GM12878 (cell line): ENCODE measurements around the gene TGFB1I1. TPM values are rescaled to one million over a fixed set of nuclear protein-coding genes. Genes with fewer than 3 reads are reported as not detected.

Experiments used
- ATAC-seq: fragments of 200-7000 bp; cut with Tn5 transposase; 3 replicates; pipeline ENCODE4 v1.9.1; 2020; ENCODE audit warnings: mild to moderate bottlenecking, moderate library complexity
- BruUV-seq: library from RNA; stranded (reverse); fragments of 400-500 nt; replicated peaks from 2 replicates; lab custom pipeline; 2021; lab: Mats Ljungman, UMichigan
- CTCF ChIA-PET: fragments of 300-600 bp; sonication (Branson Sonifier 250); formaldehyde crosslinking; extraction: SDS; loops from one replicate; lab custom pipeline; 2021; ENCODE audit warnings: inconsistent platforms; lab: Yijun Ruan, JAX
- POLR2A ChIA-PET: fragments of 350-600 bp; formaldehyde crosslinking; extraction: SDS; loops from one replicate; lab custom pipeline; 2021; ENCODE audit warnings: inconsistent platforms; lab: Charles Lee
- RAD21 ChIA-PET: fragments of 300-600 bp; sonication (Branson Sonifier 250); formaldehyde crosslinking; loops from one replicate; lab custom pipeline; 2023; ENCODE audit warnings: antibody characterized with exemption; ENCODE audit not compliant: unreplicated experiment; lab: Charles Lee
- SMC1A ChIA-PET: fragments of 300-600 bp; sonication (Branson Sonifier 250); formaldehyde crosslinking; loops from one replicate; lab custom pipeline; 2023; ENCODE audit not compliant: unreplicated experiment, uncharacterized antibody; lab: Charles Lee
- DNase-seq: peaks from one replicate; pipeline ENCODE4 v3.0.0-alpha.2; 2011; ENCODE audit warnings: low read depth, low spot score
- FAIRE-seq: peaks from 3 replicates; lab custom pipeline; 2011; peaks lifted over from hg19 to GRCh38; lab: Jason Lieb, UNC
- H2AFZ ChIP-seq: 2 replicates; pipeline ENCODE4 v1.6.0; 2011; ENCODE audit warnings: low read depth, low read length, control low read depth; ENCODE audit not compliant: control insufficient read depth
- H3K27ac ChIP-seq: 2 replicates; pipeline ENCODE4 v1.5.1; 2011; ENCODE audit warnings: control low read depth; ENCODE audit not compliant: control insufficient read depth, insufficient read depth
- H3K27me3 ChIP-seq, 2 experiments: replicated peaks in 1 of 2; 2 replicates each; pipeline versions ENCODE4 v1.6.0 to v1.6.1; 2011; ENCODE audit warnings: low read length in 1 of 2; ENCODE audit not compliant: control insufficient read depth in 2 of 2, insufficient read depth in 2 of 2
- H3K36me3 ChIP-seq, 2 experiments: 2 replicates each; pipeline ENCODE4 v1.5.1; 2011; ENCODE audit warnings: low read length in 1 of 2; ENCODE audit not compliant: control insufficient read depth in 2 of 2, insufficient read depth in 2 of 2
- H3K4me1 ChIP-seq: 2 replicates; pipeline ENCODE4 v1.6.1; 2011; ENCODE audit warnings: mild to moderate bottlenecking, low read length, moderate library complexity, mixed read lengths; ENCODE audit not compliant: control insufficient read depth, insufficient read depth
- H3K4me2 ChIP-seq: 2 replicates; pipeline ENCODE4 v1.6.0; 2011; ENCODE audit warnings: control low read depth; ENCODE audit not compliant: control insufficient read depth, insufficient read depth
- H3K4me3 ChIP-seq: fragments of 200-600 bp; sonication (generic); 2 replicates; pipeline ENCODE4 v1.5.1; 2016
- H3K79me2 ChIP-seq: 2 replicates; pipeline ENCODE4 v1.6.0; 2011; ENCODE audit warnings: low read length; ENCODE audit not compliant: control insufficient read depth, insufficient read depth
- H3K9ac ChIP-seq: 2 replicates; pipeline ENCODE4 v1.8.0; 2011; ENCODE audit warnings: low read length, control low read depth, mixed read lengths; ENCODE audit not compliant: control insufficient read depth, insufficient read depth
- H3K9me3 ChIP-seq: replicated peaks from 3 replicates; pipeline ENCODE4 v1.5.1; 2011; ENCODE audit warnings: mild to moderate bottlenecking, low read length; ENCODE audit not compliant: control insufficient read depth, insufficient read depth
- H4K20me1 ChIP-seq: 2 replicates; pipeline ENCODE4 v1.6.0; 2011; ENCODE audit not compliant: control insufficient read depth, insufficient read depth
- GABPA ChIP-seq: IDR thresholded peaks from 2 replicates; pipeline ENCODE4 v1.6.1; 2014; ENCODE audit warnings: antibody characterized with exemption, low read depth, mild to moderate bottlenecking, inconsistent platforms
- PBX3 ChIP-seq: IDR thresholded peaks from 2 replicates; pipeline ENCODE4 v1.6.1; 2011; ENCODE audit warnings: mild to moderate bottlenecking, low read depth, low read length, moderate library complexity; ENCODE audit not compliant: insufficient replicate concordance
- RFX5 ChIP-seq: IDR thresholded peaks from 2 replicates; pipeline ENCODE4 v1.6.1; 2011; ENCODE audit warnings: low read depth, low read length, improper control_type of control experiment
- SMC3 ChIP-seq: IDR thresholded peaks from 2 replicates; pipeline ENCODE4 v1.6.1; 2011; ENCODE audit warnings: low read length, improper control_type of control experiment, borderline replicate concordance
- STAT3 ChIP-seq: IDR thresholded peaks from 2 replicates; pipeline ENCODE4 v1.6.1; 2011; ENCODE audit warnings: low read depth, low read length, improper control_type of control experiment
- ZZZ3 ChIP-seq: IDR thresholded peaks from 2 replicates; pipeline ENCODE4 v1.6.1; 2011; ENCODE audit warnings: low read depth; ENCODE audit not compliant: control insufficient read depth, insufficient read length
- WGBS: methylation state at CpG from one replicate; pipeline ENCODE4 v1.1.6; 2016; ENCODE audit warnings: low lambda C conversion rate; ENCODE audit not compliant: insufficient replicate concordance, insufficient coverage; ENCODE audit errors: missing lambda C conversion rate; 5-methylcytosine and 5-hydroxymethylcytosine counted together
- in situ Hi-C: fragments of 300-500 bp; cut with MboI; formaldehyde crosslinking; loops from 9 replicates; pipeline ENCODE4 v1.14.3; 2018; ENCODE audit warnings: mixed read lengths
- intact Hi-C: fragments of 100-400 bp; cut with micrococcal nuclease; formaldehyde crosslinking; loops from one replicate; pipeline ENCODE4 v1.14.2; 2022; ENCODE audit not compliant: unreplicated experiment
- polyA plus RNA-seq, 11 experiments: library from polyadenylated mRNA; depleted of rRNA in 4 of 11; unstranded in 6 of 11; stranded (reverse) in 5 of 11; fragments of >200 nt; fragmentation: Nextera tagmentation in 4 of 11; fragmentation: Illumina TruSeq in 1 of 11; extraction: Ambion mirVana in 4 of 11; extraction: Trizol in 1 of 11; gene quantifications; 1 replicate in 1 of 11; 2 replicates in 10 of 11; pipeline versions ENCODE4 v1.2.1 to v1.2.3, GENCODE V29; 2011 to 2016; ENCODE audit warnings: inconsistent platforms in 2 of 11, missing spikeins in 2 of 11, low read depth in 1 of 11
- total RNA-seq, 4 experiments: library from RNA; depleted of rRNA in 3 of 4; stranded (reverse); fragments of >200 nt in 3 of 4; fragmentation: Illumina TruSeq in 1 of 4; extraction: Trizol in 1 of 4; gene quantifications; 2 replicates each; pipeline versions ENCODE4 v1.2.1 to v1.2.3, GENCODE V29; 2013 to 2021

Gene TGFB1I1
- total and polyA plus RNA-seq, 10 of the 15 experiments (the other 5 are each of a cell fraction or from before 2014, with no cell fraction given) = 0.13 to 2.3 (median 0.41) TPM; not detected in 2

- Histone ChIP-seq H3K36me3 (no peaks in the 10 kb centered on the region), H3K9me3 (no peaks in the 10 kb centered on the region), H3K27ac (no peak overlapping the region), H3K9ac (no peak overlapping the region), H3K4me2 (no peak overlapping the region), H4K20me1 (no peaks in the 10 kb centered on the region), H2AFZ (no peak overlapping the region)
- intact Hi-C loops = no loop called here
- FAIRE-seq (no peak), ATAC-seq (no peak), DNase-seq (no peak)
- SMC1A ChIA-PET = no interaction called here
- POLR2A ChIA-PET = no interaction called here
- RAD21 ChIA-PET = no interaction called here
- WGBS = 72% methylated on average over 14 of the region's 26 CpGs
- CTCF ChIA-PET = interaction anchor here (1.9 kb wide), 1 partner anchor 15 kb away, joined by 13 read pairs; no protein-coding TSS in a partner anchor
- TF ChIP-seq STAT3 (no peak), GABPA (no peak), ZZZ3 (no peak), RFX5 (no peak), PBX3 (no peak), SMC3 (no peak)
- TF ChIP-seq, all 136 proteins: peak for 0
- H3K4me3 ChIP-seq = no peak overlapping the region
- H3K4me1 ChIP-seq = peaks cover 7% of the 10 kb centered on the region; the same call in 1 of the 2 replicates
- in situ Hi-C loops = no loop called here
- BruUV-seq = no TSS peak
- H3K27me3 ChIP-seq = peaks cover 0 to 9% of the 10 kb centered on the region in 2 experiments; a peak in 3 of 4 replicates
- no peaks in the 10 kb centered on the region for H3K79me2 ChIP-seq
These were observed 4.0 kb downstream of the TGFB1I1 start for GRCh38 chr16:31475946-31476302.
